GM13976 (cell line): ENCODE measurements around the gene PTRH2.

ENCODE experiments used
- DNase-seq: peaks from one replicate; pipeline ENCODE4 v3.0.0; 2012; ENCODE audit warnings: low spot score
- CTCF ChIP-seq: IDR thresholded peaks from 2 replicates; pipeline ENCODE4 v1.5.1; 2012; ENCODE audit warnings: borderline replicate concordance, mild to moderate bottlenecking; ENCODE audit not compliant: insufficient read depth; ENCODE audit errors: extremely low read depth, missing control alignments, control extremely low read depth
- in situ Hi-C: fragments of 300-500 bp; cut with MboI; formaldehyde crosslinking; loops from one replicate; pipeline ENCODE4 v1.12.0; 2022; ENCODE audit warnings: low sequenced_read_pairs, mixed read lengths, inconsistent platforms; ENCODE audit not compliant: unreplicated experiment

The PTRH2 gene

GRCh38 chr17:59696682-59697277 is 10.4 kb downstream of the PTRH2 start:
- no peak for DNase-seq
- no peak for TF ChIP-seq CTCF
- in situ Hi-C loops = no loop called here

- in situ Hi-C loops = no loop called here
Observed at GRCh38 chr17:59695945-59696681, 11.1 kb downstream of the PTRH2 start.

GRCh38 chr17:59694344-59694743 is 12.9 kb downstream of the PTRH2 start:
- no peak for TF ChIP-seq CTCF
- DNase-seq = no peak
- in situ Hi-C loops = no loop called here

More at GRCh38 chr17:59695945-59696681, 11.1 kb downstream of the PTRH2 start:
- no peak for TF ChIP-seq CTCF
- DNase-seq = no peak

GRCh38 chr17:59693582-59693981 is 13.6 kb downstream of the PTRH2 start:
- DNase-seq = no peak
- in situ Hi-C loops = no loop called here
- no peak for TF ChIP-seq CTCF

GRCh38 chr17:59688496-59688895 is 18.7 kb downstream of the PTRH2 start:
- TF ChIP-seq CTCF = no peak
- no peak for DNase-seq
- in situ Hi-C loops = no loop called here

- in situ Hi-C loops = no loop called here
- TF ChIP-seq CTCF = no peak
- no peak for DNase-seq
Observed at GRCh38 chr17:59688008-59688407, 19.2 kb downstream of the PTRH2 start.
